ENCODE measurements around the gene C1QC. TPM values are rescaled to one million over a fixed set of nuclear protein-coding genes. Genes with fewer than 3 reads are reported as not detected.

C1QC gene
- total RNA-seq, 1 experiment from 2014 or later, result 0.59 TPM

- intact Hi-C loops (cut with micrococcal nuclease), result no loop called here
- ChIA-PET POLR2A (no interaction called here), RAD21 (ENCODE audit: low non-redundant PET in 1 of 2, low total read pairs in 2 of 2, uncharacterized antibody in 2 of 2, unreplicated experiment in 2 of 2) (no interaction called here), CTCF (interaction anchor here (0.8 to 1.5 kb wide), 3 partner anchors 267 to 302 kb away, joined by 3 read pairs; no protein-coding TSS in a partner anchor)
- no peak overlapping the region for H3K4me2 ChIP-seq (ENCODE audit: low read length)
- H2AFZ ChIP-seq (ENCODE audit: low read depth, low read length, poor library complexity, severe bottlenecking), result no peak overlapping the region
- no peaks in the 10 kb centered on the region for H3K9me3 ChIP-seq (ENCODE audit: control insufficient read depth in 1 of 2, insufficient read depth in 1 of 2, low read depth in 1 of 2, low read length in 2 of 2)
- H4K20me1 ChIP-seq (ENCODE audit: insufficient read depth), result no peaks in the 10 kb centered on the region
- no peak overlapping the region for H3K4me3 ChIP-seq (replicated peaks in 1 of 2; ENCODE audit: low read depth in 1 of 2, low read length in 2 of 2)
- peak; percentile 76 for DNase-seq (ENCODE audit: low read depth, low spot score)
- no peaks in the 10 kb centered on the region for H3K79me2 ChIP-seq (ENCODE audit: insufficient read depth, low read length)
- ATAC-seq, result peak; percentile 94
- BruUV-seq (replicated peaks), result no TSS peak
- H3K27me3 ChIP-seq (ENCODE audit: insufficient read depth, low read length), result no peaks in the 10 kb centered on the region
- H3K4me1 ChIP-seq (ENCODE audit: control insufficient read depth in 1 of 2, insufficient read depth in 2 of 2, low read length in 2 of 2), result no peaks in the 10 kb centered on the region
- no peak overlapping the region for H3K27ac ChIP-seq (ENCODE audit: low read depth, low read length)
- no peaks in the 10 kb centered on the region for H3K36me3 ChIP-seq (ENCODE audit: control insufficient read depth in 1 of 2, insufficient read depth in 2 of 2, low read length in 2 of 2)
- no peak for TF ChIP-seq YY1 (IDR thresholded peaks at IDR 0.05; ENCODE audit: extremely low read depth, insufficient replicate concordance, low read depth, low read length)
- TF ChIP-seq, protein P1, sequence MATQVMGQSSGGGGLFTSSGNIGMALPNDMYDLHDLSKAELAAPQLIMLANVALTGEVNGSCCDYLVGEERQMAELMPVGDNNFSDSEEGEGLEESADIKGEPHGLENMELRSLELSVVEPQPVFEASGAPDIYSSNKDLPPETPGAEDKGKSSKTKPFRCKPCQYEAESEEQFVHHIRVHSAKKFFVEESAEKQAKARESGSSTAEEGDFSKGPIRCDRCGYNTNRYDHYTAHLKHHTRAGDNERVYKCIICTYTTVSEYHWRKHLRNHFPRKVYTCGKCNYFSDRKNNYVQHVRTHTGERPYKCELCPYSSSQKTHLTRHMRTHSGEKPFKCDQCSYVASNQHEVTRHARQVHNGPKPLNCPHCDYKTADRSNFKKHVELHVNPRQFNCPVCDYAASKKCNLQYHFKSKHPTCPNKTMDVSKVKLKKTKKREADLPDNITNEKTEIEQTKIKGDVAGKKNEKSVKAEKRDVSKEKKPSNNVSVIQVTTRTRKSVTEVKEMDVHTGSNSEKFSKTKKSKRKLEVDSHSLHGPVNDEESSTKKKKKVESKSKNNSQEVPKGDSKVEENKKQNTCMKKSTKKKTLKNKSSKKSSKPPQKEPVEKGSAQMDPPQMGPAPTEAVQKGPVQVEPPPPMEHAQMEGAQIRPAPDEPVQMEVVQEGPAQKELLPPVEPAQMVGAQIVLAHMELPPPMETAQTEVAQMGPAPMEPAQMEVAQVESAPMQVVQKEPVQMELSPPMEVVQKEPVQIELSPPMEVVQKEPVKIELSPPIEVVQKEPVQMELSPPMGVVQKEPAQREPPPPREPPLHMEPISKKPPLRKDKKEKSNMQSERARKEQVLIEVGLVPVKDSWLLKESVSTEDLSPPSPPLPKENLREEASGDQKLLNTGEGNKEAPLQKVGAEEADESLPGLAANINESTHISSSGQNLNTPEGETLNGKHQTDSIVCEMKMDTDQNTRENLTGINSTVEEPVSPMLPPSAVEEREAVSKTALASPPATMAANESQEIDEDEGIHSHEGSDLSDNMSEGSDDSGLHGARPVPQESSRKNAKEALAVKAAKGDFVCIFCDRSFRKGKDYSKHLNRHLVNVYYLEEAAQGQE (IDR thresholded peaks at IDR 0.05; ENCODE audit: low read depth), result no peak
- TF ChIP-seq SP1 (IDR thresholded peaks at IDR 0.05; ENCODE audit: low read depth), result peak; percentile 77
- H3K9ac ChIP-seq (ENCODE audit: low read length), result no peak overlapping the region
- no peaks in the 10 kb centered on the region for H3K9me2 ChIP-seq (ENCODE audit: insufficient read depth)
Observed at GRCh38 chr1:22662318-22662717, 18.9 kb downstream of the C1QC start.

DNA sequence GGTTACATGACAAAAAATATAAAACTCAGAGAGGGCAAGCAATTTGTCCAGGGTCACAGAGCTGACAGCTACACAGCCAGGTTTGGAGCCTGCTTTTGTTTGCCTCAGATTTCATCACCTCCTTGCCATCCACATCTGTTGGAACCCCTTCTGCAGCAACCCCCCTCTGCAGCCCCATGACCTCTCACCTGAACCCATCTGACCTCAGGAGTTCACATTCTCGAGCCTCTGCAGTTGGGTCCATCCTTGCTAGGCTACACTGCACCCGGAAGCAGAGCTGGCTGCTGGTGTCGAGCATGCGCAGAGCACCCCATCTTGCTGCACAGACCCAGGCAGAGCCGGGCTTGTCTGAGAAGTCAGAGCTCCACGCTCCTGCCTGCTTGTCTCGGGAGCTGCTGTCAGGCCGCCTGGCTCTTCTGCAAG, 19.6 kb downstream of the C1QC start:
- H3K9me3 ChIP-seq (ENCODE audit: control insufficient read depth in 1 of 2, insufficient read depth in 1 of 2, low read depth in 1 of 2, low read length in 2 of 2), result no peaks in the 10 kb centered on the region
- H3K27me3 ChIP-seq (ENCODE audit: insufficient read depth, low read length), result peaks cover 5% of the 10 kb centered on the region; the same call in 1 of the 2 replicates
- CTCF ChIA-PET, result interaction anchor here (0.9 to 1.5 kb wide), 2 partner anchors 266 to 301 kb away, joined by 3 read pairs; no protein-coding TSS in a partner anchor
- RAD21 ChIA-PET (ENCODE audit: low non-redundant PET in 1 of 2, low total read pairs in 2 of 2, uncharacterized antibody in 2 of 2, unreplicated experiment in 2 of 2), result no interaction called here
- no peaks in the 10 kb centered on the region for H3K36me3 ChIP-seq (ENCODE audit: control insufficient read depth in 1 of 2, insufficient read depth in 2 of 2, low read length in 2 of 2)
- ATAC-seq (no peak), DNase-seq (ENCODE audit: low read depth, low spot score) (no peak)
- H3K9me2 ChIP-seq (ENCODE audit: insufficient read depth), result no peaks in the 10 kb centered on the region
- H4K20me1 ChIP-seq (ENCODE audit: insufficient read depth), result no peaks in the 10 kb centered on the region
- no TSS peak for BruUV-seq (replicated peaks)
- POLR2A ChIA-PET, result no interaction called here
- no peaks in the 10 kb centered on the region for H3K4me1 ChIP-seq (ENCODE audit: control insufficient read depth in 1 of 2, insufficient read depth in 2 of 2, low read length in 2 of 2)
- no peak overlapping the region for H3K4me2 ChIP-seq (ENCODE audit: low read length)
- no peak overlapping the region for H3K4me3 ChIP-seq (replicated peaks in 1 of 2; ENCODE audit: low read depth in 1 of 2, low read length in 2 of 2)
- no peak overlapping the region for H3K27ac ChIP-seq (ENCODE audit: low read depth, low read length)
- intact Hi-C loops (cut with micrococcal nuclease), result no loop called here
- H2AFZ ChIP-seq (ENCODE audit: low read depth, low read length, poor library complexity, severe bottlenecking), result no peak overlapping the region
- H3K9ac ChIP-seq (ENCODE audit: low read length), result no peak overlapping the region
- no peaks in the 10 kb centered on the region for H3K79me2 ChIP-seq (ENCODE audit: insufficient read depth, low read length)
- TF ChIP-seq, protein P1 (IDR thresholded peaks at IDR 0.05; ENCODE audit: low read depth), result no peak
- no peak for TF ChIP-seq EZH2phosphoT487 (IDR thresholded peaks at IDR 0.05; ENCODE audit: borderline replicate concordance)
- no peak for TF ChIP-seq EZH2 (IDR thresholded peaks at IDR 0.05)
- no peak for TF ChIP-seq JUND (IDR thresholded peaks at IDR 0.05)
- TF ChIP-seq ZFX (IDR thresholded peaks at IDR 0.05), result no peak
- TF ChIP-seq RAD21 (IDR thresholded peaks at IDR 0.05; ENCODE audit: low read depth), result no peak
- TF ChIP-seq SP1 (IDR thresholded peaks at IDR 0.05; ENCODE audit: low read depth), result no peak
- no peak for TF ChIP-seq ZBTB33 (IDR thresholded peaks at IDR 0.05; ENCODE audit: extremely low read depth, insufficient replicate concordance, low read length)
- TF ChIP-seq SIN3A (IDR thresholded peaks at IDR 0.05; ENCODE audit: low read depth), result no peak
